GM18498 (cell line): ENCODE data around the gene HTRA3.

Experiments used
- ATAC-seq: cut with Tn5 transposase; IDR thresholded peaks from one replicate; pipeline ENCODE4 v1.9.1; 2021; ENCODE audit warnings: mild to moderate bottlenecking, moderate library complexity; ENCODE audit not compliant: unreplicated experiment

The HTRA3 gene

DNA sequence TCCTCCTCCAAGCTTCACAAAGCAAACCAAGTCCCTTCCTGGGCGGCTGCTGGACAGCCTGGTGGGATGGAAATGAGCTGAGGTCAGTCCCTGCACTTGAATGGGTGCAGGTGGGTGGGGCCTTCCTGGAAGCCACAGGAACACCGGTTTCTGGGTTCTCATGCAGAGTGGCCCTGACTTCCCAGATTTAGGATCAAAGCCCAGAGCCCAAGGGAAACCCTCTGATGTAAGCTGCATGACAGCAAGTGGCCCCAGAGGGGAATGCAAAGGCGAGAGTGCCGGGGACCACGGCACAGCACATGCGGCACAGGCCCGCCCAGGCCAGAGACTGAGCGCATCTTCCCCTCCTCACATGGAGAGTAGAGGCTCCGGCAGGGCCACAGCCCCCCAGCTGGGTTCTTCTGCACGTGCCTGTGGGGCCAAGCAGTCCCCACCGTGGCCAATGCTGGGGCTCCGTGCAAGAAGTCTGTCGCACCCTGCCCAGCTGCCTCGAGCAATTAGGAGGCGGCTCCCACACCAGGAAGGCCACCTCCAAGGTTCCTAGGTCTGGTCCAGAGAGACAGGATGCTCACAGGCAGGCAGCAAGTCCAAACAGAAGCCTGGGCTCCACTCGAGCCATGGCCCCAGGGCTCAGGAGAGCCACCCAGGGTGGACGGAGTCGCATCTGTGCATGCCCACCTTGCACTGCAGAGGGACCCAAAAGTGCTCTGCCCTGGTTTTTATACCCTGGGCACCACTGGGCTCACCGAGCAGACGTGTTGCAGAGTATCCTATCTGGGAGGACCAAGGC is 83.0 kb downstream of the HTRA3 start:
- ATAC-seq: no peak

- ATAC-seq: no peak
These were observed 83.7 kb downstream of the HTRA3 start for GRCh38 chr4:8353158-8353669.

- no peak for ATAC-seq
These were observed 84.4 kb downstream of the HTRA3 start for GRCh38 chr4:8353912-8354453.

DNA sequence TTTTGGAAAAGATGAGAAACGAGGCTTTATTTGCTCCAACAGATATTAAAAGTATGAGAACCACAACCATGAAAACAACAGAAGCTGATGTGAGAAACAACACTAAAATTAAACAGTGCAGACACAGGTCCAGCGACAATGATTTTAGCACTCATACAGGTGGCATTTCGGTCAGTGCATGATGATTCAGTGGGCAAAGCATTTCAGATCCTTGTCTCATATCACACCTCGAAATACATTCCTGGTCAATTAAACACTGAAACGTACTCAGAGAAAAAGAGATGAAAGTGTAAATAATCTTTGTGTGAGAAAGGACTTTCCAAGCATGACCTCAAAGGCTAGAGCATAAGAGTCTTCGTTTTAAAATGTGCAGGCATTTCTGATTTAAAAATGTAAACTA is 85.8 kb downstream of the HTRA3 start:
- no peak for ATAC-seq

GRCh38 chr4:8355864-8356565 is 86.5 kb downstream of the HTRA3 start:
- no peak for ATAC-seq
